ENCODE data around the gene PCDHA5.
"Not testable (repeated sequence)": the region's sequence is repeated elsewhere in the genome, so short reads cannot be mapped to it uniquely, and the experiment has no call there.

DNA sequence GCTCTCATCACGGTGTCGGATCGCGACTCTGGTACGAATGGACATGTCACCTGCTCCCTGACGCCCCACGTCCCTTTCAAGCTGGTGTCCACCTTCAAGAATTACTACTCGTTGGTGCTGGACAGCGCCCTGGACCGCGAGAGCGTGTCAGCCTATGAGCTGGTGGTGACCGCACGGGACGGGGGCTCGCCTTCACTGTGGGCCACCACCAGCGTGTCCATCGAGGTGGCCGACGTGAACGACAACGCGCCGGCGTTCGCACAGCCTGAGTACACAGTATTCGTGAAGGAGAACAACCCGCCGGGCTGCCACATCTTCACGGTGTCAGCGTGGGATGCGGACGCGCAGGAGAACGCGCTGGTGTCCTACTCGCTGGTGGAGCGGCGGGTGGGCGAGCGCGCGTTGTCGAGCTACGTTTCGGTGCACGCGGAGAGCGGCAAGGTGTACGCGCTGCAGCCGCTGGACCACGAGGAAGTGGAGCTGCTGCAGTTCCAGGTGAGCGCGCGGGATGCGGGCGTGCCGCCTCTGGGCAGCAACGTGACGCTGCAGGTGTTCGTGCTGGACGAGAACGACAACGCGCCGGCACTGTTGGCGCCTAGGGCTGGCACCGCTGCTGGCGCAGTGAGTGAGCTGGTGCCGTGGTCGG, 25.2 kb upstream of the PCDHA5 start:
- TF ChIP-seq POLR2A, CTCF (IDR thresholded peaks at IDR 0.05): not testable (repeated sequence)

All from heart left ventricle (tissue), 13 donors.